NOMO-1 treated with DMSO at 0.1 percent for 48 hours (cell line): ENCODE results near the gene MRPL41.
"Not testable (repeated sequence)": the region's sequence is repeated elsewhere in the genome, so short reads cannot be mapped to it uniquely, and the experiment has no call there.

Source experiments
- DNase-seq: peaks from one replicate; lab custom pipeline; 2025; ENCODE audit not compliant: unreplicated experiment; lab: John Stamatoyannopoulos, UW

The MRPL41 gene

GRCh38 chr9:137551264-137552021, at the start of gene MRPL41:
Gene MRPL41, plus strand, starts transcription at chr9:137551879. Its CDS starts 203 bp downstream, at chr9:137552082.
- DNase-seq = peak; percentile 93

DNA sequence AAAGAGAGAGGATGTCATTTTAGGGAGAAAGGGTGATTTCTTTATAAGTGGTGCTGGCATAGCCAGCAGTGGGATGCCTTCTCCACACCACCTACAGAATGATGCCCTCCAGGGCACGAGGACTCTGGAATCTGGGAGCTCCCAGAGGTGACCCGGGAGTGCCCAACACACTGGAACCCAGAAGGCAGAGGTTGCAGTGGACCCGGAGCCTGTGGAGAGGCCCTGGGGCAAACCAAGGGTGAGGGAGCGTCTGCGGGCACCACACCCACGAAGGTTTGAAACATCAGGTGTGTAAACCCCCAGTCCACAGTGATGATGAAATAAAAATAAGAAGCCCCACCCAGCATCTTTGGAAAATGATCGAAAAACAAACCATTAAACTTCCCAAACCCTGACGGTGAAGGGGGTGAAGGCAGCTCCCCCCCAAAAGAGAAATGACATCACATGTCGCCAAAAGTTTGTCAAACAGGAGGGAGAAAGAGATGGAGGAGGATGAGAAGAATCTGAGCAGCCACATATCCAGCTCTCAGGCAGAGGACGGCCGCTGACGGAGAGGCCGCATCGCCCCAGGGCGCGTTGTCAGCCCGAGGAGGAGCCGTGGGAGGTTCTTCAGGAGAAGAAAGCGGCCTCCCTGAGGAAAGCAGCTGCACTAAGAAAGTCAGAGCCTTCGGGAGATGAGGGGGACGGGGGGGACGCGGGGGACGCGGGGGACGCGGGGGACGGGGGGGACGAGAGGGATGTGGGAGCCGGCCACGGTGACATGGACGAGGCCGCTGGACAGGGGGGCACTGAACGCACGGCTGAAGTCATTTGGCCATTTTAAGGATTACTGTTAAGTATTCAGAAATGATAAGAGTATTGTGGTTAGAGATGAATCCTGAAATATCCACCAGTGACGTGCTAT, 49.4 kb upstream of the MRPL41 start:
- DNase-seq = no peak

DNA sequence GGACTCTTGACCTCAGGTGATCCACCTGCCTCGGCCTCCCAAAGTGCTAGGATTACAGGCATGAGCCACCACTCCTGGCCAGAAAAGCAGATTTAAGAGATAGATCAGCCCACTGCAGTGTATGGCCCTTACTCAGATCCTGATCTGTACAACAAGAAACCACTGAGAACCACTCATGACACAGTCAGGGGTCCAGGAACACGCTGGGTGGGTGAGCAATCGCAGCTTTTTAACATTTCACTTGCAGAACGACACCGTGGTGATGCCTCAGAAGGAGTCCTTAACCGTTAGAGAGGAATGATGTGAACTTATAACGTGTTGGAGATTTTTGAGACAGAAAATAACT, 47.3 kb upstream of the MRPL41 start:
- no peak for DNase-seq

DNA sequence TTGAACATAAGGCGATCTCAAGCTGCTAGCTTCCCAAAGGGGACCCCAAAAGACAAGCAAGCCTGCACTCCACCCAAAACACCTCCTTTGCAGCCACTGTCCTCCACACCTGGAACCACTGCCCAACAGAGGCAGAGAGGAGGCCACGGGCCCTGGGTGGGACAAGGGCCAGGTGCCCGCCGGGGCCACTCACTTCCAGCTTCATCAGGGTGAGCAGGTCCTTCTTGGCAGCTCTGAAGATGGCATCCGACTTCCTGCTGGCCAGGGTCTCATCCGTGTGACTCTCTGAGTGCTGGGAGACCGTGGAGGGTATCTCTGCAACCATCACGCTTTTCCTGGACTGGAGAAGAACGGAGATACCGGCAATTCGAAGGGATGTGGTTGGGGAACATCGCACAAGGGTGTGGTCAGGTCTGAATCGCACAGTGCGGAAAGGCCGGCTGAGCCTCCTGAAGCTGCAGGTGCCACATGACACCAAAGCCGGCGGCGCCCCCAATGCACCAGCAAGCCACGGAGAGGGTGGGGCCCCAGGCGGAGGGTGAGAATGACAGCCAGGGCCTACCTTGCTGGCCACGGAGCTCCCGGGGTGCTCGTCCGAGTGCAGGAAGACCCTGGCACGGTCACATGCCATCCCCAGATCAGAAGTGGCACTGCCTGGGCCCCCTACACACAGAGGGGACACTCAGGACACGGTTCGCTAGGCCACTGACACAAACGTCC, 46.1 kb upstream of the MRPL41 start:
- DNase-seq = no peak

- DNase-seq = no peak
Measured at GRCh38 chr9:137506274-137506673, 45.4 kb upstream of the MRPL41 start.

GRCh38 chr9:137506702-137507171, 44.9 kb upstream of the MRPL41 start:
- no peak for DNase-seq

DNA sequence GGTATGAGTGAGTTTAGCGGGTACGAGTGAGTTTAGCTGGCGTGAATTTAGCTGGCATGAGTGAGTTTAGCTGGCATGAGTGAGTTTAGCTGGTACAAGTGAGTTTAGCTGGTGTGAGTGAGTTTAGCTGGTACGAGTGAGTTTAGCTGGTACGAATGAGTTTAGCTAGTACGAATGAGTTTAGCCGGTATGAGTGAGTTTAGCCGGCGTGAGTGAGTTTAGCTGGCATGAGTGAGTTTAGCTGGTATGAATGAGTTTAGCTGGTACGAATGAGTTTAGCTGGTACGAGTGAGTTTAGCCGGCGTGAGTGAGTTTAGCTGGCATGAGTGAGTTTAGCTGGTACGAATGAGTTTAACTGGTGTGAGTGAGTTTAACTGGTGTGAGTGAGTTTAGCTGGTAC, 42.5 kb upstream of the MRPL41 start:
- DNase-seq = no peak

- DNase-seq = not testable (repeated sequence)
Measured at GRCh38 chr9:137511126-137511525, 40.6 kb upstream of the MRPL41 start.

- no peak for DNase-seq
Measured at GRCh38 chr9:137511758-137512463, 39.8 kb upstream of the MRPL41 start.

DNA sequence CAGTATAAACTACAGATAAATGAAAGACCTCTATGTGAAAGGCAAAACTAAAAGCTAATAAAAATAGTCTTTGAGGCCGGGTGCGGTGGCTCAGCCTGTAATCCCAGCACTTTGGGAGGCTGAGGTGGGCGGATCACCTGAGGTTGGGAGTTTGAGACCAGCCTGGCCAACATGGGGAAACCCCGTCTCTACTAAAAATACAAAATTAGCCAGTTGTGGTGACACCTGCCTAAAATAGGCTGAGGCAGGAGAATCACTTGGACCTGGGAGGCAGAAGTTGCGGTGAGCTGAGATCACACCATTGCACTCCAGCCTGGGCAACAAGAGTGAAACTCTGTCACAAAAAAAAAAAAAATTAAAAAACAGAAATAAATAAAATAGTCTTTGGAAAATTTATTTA, 38.5 kb upstream of the MRPL41 start:
- not testable (repeated sequence) for DNase-seq

DNA sequence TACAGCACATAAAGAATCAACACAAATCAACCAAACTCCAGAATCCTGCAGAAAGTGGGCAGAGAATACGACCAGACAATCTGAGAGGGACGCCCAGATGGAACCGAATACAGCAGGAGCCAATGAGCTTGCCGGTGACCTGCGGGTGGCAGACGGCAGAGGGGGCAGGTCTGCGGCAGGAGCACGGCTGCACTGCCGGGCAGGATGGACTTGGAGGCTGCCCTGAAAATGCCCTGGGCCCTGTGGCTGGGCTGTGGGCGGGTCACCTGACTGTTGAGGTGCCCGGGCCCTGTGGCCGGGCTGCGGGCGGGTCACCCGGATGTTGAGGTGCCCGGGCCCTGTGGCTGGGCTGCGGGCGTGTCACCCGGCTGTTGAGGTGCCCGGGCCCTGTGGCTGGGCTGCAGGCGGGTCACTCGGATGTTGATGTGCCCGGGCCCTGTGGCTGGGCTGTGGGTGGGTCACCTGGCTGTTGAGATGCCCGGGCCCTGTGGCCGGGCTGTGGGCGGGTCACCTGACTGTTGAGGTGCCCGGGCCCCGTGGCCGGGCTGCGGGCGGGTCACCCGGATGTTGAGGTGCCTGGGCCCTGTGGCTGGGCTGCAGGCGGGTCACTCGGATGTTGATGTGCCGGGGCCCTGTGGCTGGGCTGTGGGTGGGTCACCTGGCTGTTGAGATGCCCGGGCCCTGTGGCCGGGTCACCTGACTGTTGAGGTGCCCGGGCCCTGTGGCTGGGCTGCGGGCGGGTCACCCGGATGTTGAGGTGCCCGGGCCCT, 37.7 kb upstream of the MRPL41 start:
- DNase-seq = peak; percentile 67

GRCh38 chr9:137514691-137515337, 36.9 kb upstream of the MRPL41 start:
- no peak for DNase-seq

DNA sequence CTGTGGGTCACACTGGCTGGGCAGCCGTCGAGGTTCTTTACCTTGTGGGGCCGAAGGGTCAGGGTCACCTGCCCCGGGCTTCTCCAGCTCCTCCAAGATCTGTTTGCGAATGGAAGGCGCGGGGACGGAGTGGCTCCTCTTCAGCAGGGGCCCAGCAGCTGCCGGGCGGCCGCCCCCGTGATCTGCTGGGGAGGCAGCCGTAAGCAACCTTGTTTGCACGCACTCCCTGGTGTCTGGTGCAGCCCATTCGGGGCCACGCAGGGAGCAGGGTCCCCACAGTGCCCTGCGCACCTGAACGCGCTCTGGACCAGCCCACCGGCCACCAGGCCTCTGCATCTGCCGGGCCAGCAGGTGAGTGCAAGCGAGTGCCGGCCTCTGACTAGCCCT, 36.3 kb upstream of the MRPL41 start:
- DNase-seq = no peak

DNA sequence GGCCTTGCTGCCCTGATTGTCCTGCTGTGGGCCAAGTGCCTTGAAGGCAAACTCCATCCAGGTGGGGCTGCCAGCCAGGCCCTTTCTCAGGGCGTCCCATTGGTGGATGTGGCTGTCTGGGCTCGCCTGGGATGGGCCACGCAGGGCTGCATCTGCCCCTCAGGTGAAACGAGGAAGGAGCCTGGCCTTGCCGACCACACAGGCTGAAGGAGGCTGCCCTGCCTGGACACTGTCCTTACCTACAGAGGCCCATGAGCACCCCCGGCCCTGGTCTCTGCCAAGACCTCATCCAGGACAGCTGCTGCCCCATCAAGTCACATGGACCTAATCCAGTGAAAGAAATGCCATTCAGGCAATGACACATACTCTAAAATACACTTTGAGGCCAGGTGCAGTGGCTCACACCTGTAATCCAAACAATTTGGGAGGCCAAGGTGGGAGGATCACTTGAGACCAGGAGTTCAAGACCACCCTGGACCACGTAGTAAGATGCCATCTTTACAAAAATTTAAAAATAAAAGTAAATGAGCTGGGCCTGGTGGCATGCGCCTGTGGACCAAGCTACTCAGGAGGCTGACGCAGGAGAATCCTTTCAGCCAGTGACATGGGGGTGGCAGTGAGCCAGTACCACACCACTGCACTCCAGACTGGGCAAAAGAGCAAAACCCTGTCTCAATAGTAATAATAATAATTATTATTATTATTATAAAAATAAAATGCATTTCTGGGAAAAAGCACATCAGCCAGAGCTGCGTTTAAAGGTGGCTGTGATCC, 35.3 kb upstream of the MRPL41 start:
- DNase-seq = no peak

GRCh38 chr9:137518661-137519459, 32.8 kb upstream of the MRPL41 start:
- peak; percentile 61 for DNase-seq

DNA sequence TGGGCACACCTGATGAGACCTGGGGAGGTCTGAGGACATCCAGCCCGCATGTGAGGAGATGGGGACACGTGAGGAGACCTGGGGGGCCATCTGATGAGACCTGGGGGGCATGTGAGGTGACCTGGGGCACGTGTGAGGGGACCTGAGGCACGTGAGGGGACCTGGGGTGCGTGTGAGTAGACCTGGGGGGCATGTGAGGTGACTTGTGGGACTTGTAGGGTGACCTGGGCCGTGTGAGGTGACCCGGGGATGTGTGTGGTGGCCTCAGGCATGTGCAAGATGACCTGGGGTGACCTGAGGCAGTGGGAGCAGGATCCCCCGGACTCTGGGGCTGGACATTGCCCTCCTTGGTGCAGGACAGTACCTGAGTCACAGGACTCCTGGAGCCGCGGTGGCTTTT, 32.1 kb upstream of the MRPL41 start:
- DNase-seq = no peak

DNA sequence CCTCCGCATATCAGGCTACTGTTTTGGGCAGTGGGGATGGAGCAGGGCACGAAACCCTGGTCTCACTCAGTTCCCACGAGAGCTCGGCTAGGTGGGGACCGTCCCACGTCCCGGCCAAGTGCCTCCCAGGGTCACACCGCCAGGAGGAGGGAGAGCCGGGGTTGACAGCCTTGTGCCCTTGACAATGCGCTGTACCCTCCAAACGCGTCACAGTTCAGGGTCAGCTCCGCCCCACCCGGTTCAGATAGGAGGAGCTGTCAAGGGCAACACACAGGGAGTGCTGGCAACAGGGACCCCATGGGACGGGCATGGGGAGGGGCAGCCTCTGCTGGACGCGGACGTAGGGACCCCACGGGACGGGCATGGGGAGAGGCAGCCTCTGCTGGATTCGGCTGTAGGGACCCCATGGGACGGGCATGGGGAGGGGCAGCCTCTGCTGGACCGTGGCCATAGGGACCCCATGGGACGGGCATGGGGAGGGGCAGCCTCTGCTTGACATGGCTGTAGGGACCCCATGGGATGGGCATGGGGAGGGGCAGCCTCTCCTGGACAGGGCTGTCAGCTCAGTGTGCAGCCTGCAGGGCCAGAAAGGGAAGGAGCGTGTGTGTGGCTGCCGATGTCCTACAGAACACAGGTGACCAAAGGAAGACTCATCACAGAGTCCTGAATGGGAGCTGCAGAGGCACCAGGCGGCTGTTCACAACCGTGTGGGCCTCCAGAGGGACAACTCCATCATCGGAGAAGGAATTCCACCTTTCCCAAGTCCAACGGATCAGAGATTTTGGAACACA, 30.9 kb upstream of the MRPL41 start:
- DNase-seq = no peak
